Retina (tissue), 1 donor: Measurements from ENCODE around the gene HSPG2.
"Not testable (repeated sequence)": the region's sequence is repeated elsewhere in the genome, so short reads cannot be mapped to it uniquely, and the experiment has no call there.

ENCODE experiments used
- DNase-seq: peaks from one replicate; pipeline ENCODE4 v3.0.0-alpha.2; 2016

Gene HSPG2

GRCh38 chr1:21911205-21912001 is 25.7 kb downstream of the HSPG2 start:
- no peak for DNase-seq

GRCh38 chr1:21910558-21911204 is 26.4 kb downstream of the HSPG2 start:
- DNase-seq: no peak

GRCh38 chr1:21909787-21910503 is 27.2 kb downstream of the HSPG2 start:
- no peak for DNase-seq

- no peak for DNase-seq
These were observed 27.8 kb downstream of the HSPG2 start for GRCh38 chr1:21909286-21909759.

DNA sequence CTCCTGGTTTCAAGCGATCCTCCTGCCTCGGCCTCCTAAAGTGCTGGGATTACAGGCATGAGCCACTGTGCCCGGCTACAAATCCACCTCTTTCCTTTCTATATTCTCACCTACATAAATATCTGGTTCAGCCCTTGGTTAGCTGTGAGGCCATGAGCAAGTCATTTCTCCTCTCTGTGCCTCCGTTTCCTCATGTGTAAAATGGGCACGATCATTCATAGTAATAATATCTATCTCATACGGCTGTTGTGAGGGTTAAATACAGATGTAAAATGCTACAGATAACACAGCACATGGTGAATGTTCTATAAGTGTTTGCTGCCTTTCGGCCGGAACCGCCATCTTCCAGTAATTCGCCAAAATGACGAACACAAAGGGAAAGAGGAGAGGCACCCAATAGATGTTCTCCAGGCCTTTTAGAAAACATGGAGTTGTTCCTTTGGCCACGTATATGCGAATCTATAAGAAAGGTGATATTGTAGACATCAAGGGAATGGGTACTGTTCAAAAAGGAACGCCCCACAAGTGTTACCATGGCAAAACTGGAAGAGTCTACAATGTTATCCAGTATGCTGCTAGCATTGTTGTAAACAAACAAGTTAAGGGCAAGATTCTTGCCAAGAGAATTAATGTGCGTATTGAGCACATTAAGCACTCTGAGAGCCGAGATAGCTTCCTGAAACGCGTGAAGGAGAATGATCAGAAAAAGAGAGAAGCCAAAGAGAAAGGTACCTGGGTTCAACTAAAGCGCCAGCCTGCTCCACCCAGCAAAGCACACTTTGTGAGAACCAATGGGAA is 29.2 kb downstream of the HSPG2 start:
- DNase-seq: not testable (repeated sequence)

DNA sequence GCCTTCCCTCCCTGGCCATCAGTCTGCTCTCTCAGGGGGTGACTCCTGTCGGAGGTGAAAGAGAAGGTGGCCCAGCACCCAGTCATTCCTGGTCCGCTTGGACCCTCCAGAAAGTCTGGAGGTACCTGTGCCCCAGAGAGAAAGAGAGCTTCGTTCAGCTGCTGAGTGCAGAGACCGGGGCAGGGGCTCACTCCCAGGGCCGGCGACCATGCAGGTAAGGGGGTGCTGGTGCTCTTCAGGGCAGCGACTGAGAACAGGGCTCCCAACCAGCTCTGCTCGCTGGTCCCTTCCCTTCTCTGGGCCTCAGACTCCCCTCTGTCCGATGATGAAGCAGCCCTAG is 30.1 kb downstream of the HSPG2 start:
- DNase-seq: no peak

DNA sequence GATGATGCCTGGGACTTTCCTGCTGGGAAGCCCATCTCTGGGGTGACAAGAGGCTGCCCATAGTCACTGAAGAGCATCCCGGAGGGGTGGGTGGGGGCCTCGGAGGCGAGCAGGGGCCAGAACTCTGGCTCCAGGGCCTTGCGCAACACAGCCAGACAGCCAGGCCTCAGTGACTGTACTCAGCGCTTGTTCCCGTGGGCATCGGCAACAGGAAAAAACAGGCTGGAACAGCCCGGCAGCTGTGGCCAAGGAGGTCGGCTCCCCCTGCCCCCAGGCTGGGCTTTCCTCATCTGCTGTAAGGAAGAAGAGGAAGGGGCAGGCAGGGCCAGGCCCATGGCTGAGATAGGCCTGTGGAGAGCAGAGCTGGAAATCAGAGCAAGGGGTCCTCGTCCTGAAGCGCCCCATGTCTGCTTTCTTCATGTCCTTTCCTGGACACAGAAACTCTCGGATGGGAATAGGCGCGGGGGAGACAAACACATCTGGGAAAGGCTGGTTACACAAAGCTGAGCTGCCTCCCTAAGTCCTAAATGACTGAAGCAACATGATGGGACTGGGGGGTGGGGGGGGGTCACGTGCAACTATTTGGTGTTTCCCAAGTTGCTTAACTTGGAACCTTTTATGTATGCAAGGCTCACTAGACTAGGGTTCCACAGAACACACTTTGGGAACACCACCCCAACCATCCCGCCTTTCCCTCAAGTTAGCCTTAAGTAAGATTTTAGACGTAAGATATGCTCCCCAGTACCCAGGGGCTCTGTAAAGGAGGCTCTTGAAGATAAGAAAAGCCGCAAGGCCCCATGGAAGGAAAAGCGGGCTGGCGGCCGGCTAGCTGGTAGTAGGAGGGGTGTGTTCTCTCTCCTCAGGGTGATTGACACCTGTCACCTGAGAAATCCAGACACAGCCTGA is 30.7 kb downstream of the HSPG2 start:
- DNase-seq: no peak

DNA sequence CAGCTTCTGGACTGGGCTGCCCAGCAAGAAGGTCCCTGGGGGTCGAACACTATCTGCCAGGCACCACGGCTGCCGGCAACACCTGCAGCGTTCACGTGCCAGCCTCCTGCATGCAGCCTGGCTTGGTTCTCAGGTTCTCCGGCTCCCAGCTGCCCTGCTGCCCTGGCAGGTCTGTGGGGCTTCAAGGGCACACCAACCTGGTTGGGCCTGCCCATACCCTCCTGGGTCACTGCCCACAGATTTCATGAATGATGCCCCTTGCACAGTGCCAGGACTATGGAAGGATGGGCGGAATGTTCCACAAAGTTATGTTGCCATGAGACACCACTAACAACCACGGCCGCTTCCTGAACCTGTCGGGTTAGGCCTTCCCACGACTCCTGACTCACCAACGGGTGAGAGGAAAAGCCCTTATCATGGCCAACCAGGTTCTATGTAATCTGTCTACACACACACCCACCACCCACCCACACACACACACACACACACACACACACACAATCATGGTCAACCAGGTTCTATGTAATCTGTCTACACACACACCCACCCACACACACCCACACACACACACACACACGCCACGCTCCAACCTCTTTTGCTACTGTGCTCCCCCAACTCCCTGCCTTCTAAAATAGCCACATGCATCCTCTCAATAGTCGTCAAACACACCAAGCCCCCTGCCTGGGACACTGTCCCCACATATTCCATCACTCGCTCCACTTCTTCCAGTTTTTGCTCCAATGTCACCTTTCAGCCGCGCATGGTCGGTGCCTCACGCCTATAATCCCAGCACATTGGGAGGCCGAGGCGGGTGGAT is 32.2 kb downstream of the HSPG2 start:
- DNase-seq: no peak

- no peak for DNase-seq
These were observed 32.7 kb downstream of the HSPG2 start for GRCh38 chr1:21904454-21904703.

- no peak for DNase-seq
These were observed 33.3 kb downstream of the HSPG2 start for GRCh38 chr1:21903638-21904453.

DNA sequence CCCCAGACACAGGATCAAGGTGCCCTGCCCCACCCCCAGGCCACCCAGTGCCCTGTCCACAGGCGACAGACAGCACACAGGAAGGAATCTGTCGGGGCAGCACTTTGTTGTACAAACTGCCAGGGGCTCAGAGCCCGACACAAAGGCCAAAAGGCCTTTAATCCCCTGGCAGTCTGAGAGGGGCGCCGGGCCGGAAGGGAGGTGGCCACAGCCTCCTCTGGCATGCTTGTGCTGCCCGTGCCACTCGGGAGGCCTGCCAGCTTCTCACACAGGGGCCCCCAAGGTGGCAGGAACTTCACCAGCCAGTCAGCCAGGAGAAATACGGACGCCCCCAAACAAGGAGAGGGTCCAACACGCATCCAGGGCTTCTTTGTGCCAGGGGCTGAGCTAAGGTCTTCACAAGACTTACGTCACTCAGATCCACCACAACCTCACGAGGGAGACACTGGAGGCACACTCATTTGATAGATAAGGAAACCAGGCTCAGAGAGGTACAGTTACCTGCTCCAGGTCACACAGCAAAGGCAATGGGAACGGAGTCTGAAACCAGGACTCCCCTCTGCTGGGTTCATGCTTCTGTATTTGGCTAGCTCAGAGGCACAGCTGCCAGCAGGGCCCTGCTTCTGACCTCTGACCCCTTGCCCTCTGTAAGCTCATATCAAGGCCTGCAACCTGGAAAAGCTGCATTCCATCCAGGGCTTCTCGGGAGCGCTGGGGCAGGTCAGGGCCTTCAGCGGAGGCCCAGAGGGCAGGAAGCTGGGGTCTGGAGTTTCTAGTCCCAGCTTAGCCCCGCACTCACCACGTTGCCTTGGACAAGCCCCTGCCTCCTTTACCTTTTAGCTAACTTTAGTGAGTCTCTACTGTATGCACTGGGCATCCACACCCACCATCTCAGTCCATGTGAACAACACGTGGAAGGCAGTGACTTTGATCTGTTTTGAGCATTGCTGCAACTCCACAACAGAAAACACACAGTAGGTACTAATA is 34.8 kb downstream of the HSPG2 start:
- no peak for DNase-seq

DNA sequence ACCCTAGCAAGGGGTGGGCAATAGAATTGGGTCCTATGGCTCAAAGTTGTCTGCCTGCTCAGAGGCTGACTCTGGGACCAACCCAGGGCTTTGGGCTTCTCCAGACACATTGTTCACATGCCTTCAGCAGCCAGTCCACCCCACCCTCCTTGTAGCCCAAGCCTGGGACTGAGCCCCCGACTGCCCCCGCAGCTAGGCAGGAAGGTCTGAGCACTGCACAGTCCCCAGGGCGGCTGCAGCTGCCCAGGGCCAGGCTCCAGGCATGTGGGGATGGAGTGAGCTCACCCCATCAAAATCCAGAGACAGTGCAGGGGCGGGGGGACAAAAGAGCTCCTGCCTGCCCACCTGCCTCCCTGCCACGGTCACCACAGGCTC is 35.6 kb downstream of the HSPG2 start:
- no peak for DNase-seq

DNA sequence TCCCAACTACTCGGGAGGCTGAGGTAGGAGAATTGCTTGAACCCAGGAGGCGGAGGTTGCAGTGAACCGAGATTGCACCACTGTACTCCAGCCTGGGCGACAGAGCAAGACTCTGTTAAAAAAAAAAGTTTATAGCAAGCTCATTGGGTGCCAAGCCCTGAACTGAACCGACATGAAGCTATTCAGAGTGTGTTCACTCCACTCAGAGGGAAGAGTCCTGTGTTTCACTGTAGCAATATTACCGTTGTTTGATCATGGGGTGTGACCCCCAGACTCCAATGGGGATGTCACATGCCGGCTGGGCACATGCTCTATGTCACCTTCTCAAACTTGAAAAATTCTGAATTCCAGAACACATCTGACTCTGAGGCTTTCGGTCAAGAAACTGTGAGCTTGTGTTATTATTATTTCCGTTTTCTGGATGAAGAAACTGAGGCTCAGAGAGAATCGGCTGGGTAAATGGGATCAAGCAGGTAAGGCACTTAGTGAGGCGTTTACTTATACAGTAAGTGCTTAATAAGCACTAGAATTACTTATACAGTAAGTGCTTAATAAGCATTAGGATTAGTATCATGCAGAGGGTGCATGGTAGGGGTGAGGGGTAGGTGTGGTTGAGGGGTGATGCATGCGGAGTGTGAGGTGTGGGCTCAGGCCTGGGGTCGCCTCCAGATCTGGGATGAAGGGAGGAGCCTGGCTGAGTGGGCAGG is 36.2 kb downstream of the HSPG2 start:
- no peak for DNase-seq

- peak; percentile 32 for DNase-seq
These were observed 37.1 kb downstream of the HSPG2 start for GRCh38 chr1:21899987-21900386.

DNA sequence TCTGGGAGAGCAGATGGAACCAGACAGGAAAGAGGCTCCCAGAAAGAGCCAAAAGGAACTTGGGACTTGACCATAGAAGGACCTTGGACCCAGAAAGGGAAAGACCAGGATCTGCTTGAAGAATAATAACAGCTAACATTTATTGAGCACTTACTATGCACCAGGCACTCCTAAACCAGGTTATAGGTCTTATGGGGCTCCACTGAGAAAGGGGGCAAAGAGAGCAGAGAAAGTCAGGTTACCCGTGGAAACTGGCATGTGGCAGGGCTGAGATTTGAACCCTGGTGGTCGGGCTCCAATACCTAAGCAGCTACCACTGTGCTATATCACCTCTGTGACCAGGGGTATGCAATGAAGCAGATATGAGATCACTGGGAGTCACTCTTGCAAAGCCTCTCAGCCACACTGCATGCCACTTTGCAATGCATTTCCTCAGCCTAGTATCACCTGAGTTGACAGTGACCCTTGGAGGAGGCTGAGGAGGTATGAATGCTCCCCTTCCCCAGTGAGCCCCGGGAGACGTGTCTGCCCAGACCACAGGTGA is 37.8 kb downstream of the HSPG2 start:
- DNase-seq: no peak

DNA sequence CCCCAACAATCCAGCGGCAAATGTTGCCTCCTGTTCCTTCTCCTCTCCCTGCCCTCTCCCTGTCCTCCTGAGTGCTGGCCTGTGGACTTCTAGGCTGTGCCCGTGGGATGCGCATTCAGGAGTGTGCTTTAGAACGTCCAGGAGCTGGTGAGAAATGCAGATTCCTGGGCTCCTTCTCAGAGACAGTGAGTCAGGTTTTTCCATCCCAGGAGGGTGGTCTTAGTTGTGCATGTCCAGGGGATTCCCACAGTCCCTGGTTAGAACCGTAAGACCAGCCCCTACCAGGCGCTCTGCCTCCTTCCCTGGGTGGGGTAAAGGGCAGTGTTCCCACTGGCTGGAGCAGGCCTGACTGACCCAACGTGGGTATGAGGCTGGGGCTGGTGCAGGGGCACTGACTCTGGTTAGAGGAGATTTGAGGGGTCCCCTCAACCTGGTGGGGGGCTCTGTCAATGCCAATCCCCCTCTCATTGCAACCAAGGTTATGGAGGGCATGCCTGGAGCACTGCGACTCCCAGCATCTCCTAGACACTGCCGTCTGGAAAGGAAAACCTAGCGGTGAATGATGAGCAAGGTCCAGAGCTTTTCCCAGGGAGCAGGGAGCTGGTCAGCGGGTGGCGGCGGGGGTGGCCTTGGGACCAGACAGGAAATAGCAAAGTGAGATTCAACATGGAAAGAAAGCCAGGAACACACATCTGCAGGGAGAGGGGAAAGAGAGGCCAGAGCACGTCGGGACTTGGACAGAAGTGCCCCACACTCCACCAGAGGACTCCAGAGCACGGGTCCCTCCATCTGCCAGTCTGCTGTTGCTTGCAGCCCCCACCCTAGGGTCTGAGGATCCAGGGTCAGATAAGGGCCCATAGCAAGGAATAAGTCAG is 38.5 kb downstream of the HSPG2 start:
- DNase-seq: no peak

- no peak for DNase-seq
These were observed 39.3 kb downstream of the HSPG2 start for GRCh38 chr1:21897844-21898243.
